HG02885 (cell line): ENCODE results near the gene EMP3.
A peak's percentile ranks its signal among the peaks of the same experiment; 100 is the strongest.
"Not testable (repeated sequence)": the region's sequence is repeated elsewhere in the genome, so short reads cannot be mapped to it uniquely, and the experiment has no call there.

ENCODE experiments used
- ATAC-seq: cut with Tn5 transposase; IDR thresholded peaks from one replicate; pipeline ENCODE4 v1.9.1; 2021; ENCODE audit warnings: mild to moderate bottlenecking; ENCODE audit not compliant: unreplicated experiment, poor library complexity

Gene EMP3, protein sequence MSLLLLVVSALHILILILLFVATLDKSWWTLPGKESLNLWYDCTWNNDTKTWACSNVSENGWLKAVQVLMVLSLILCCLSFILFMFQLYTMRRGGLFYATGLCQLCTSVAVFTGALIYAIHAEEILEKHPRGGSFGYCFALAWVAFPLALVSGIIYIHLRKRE

DNA sequence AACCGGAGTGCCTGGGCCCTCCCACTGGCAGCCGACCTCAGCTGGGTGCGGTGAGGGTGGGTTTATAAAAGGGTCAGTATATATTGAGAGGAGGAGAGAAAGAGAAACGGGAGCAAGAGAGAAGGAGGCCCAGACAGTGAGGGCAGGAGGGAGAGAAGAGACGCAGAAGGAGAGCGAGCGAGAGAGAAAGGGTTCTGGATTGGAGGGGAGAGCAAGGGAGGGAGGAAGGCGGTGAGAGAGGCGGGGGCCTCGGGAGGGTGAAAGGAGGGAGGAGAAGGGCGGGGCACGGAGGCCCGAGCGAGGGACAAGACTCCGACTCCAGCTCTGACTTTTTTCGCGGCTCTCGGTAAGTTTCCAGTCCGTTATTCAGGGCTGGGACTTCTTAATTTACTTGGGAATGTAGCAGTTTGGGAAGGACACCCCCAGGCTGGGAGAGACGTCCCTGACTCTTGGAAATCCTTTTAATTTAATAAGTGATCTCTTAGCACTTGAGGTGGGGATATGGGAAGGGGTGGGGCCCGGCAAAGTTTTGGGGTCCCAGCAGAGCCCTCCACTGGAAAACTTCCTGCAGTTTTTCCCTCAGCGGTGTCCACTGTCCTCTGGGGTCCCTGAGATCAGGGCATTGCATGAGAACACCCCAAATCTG is at the start of gene EMP3:
EMP3 (plus strand) TSS at position 288 of the 646 bp plus-strand sequence. CDS start 1,293 bp downstream, outside the sequence.
- ATAC-seq: peak; percentile 18

DNA sequence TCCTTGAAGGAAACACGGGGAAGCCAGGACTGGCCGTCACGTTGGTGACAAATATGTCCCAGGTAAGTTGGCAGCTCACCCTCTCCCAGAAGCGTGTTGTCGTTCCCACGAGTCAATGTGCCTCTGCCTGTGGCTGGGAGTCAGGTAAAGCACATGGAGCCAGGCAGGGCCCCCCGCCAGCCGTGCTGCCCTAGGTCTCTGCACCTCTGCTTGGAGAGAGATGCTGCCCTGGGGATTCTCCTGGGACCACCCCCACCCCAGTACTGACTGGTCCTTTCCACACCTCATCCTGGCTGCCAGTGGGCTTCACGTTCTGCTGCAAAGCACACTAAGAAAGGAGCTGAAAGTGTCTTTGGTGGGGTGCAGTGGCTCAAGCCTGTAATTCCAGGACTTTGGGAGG is 45.6 kb upstream of the EMP3 start:
- ATAC-seq: no peak

DNA sequence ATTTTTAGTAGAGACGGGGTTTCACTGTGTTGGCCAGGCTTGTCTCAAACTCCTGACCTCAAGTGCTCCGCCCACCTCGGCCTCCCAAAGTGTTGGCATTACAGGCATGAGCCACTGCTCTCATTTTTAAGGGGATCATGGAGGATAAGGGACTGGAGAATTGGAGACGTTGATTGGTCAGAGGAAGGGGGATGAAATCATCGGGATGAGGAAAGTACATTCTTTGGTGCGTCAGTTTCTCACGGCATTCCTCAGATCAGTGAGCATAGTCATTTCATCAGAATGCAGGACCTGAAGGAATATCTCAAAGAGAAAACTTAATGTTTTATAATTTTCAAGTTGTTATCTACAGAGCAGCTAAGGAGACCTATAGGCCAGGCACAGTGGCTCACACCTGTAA is 41.4 kb upstream of the EMP3 start:
- ATAC-seq: no peak

DNA sequence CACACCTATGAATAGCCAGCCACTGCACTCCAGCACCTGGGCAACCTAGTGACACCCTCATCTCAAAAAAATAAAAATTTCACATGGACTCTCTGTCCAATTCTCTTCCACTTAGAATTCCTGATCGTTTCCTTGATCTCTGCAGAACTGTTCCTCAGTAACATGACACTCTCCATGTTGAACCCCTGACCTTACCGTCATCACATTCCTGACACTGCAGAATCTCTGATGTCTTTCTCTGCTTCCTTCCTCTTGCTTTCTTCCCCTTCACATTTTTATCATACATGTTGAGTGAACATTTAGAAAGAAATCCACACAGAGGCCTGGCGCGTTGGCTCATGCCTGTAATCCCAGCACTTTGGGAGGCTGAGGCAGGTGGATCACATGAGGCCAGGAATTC is 40.5 kb upstream of the EMP3 start:
- no peak for ATAC-seq

DNA sequence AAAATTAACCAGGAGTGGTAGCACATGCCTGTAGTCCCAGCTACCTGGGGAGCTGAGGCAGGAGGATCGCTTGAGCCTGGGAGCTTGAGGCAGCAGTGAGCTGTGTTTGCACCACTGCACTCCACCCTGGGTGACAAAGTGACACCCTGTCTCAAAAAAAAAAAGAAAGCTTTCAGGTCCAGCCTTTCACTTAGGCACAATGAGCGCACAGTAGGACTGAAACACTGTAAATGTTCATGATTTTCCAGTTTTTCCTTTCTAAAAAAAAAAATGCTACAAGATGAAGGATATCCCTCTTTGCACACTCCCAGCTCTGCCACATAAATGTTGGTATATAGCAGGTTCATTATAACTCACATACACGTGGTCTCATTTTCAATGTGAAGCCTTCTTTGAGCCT is 37.6 kb upstream of the EMP3 start:
- ATAC-seq: no peak

DNA sequence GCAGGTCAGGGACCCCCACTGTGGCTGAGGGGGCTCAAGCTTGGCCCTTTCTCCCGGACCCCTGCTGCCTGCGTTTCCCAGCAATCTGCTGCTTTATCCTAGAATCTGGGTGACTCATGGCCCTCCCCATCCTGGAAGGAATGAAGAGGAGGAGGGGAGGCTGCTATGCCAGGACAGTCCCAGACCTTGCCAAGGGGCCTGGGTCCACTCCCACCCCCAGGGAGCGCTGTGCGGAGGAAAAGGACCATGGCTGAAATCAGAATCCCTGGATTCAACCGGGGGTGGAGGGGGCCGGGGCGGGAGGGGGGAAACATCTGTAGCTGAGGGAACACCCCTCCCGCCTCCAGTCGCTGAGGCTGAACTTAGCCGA is 35.0 kb upstream of the EMP3 start:
- no peak for ATAC-seq

DNA sequence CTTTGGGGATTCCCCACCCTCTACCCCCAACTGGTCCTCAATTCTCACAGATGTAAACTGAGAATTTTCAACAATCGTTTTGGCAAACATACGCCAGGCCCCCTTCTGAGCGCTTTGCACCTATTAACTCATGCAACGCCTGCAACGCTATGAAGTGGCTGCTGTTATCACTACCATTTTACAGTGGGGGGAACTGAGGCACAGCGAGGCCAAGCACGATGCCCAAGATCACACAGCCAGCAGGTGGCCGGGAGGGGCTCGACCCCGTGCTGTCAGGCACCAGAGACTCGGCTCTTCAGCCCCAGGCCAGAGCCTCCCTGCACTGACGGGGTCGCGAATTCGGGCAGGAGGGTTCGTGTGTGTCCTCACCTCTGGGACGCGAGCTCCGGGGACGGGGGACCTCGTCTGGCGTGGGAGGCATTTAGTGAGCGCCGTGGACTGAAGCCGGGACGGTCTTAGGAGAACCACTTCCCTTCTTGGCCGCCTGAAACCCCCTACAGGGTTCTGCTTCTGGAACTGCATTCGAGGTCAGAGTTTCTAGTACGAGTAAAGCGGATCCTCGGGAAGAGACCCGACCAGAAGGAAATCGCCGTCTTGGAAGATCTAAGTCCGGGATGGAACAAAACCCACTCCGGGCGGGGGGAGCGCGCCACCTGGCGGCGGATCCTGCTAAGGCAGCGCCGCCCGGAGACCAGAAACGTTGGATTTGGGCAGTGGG is 34.4 kb upstream of the EMP3 start:
- no peak for ATAC-seq

DNA sequence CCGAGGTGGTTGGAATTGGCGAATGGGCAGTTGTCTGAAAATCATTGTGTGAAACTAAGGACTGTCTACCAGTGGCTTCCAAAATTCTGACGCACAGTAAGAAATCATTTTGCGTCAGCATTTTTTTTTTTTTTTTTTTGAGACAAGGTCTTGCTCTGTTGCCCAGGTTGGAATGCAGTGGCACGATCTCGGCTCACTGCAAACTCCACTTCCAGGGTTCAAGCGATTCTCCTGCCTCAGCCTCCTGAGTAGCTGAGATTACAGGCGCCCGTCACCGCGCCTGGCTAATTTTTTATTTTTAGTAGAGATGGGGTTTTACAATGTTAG is 33.9 kb upstream of the EMP3 start:
- not testable (repeated sequence) for ATAC-seq

DNA sequence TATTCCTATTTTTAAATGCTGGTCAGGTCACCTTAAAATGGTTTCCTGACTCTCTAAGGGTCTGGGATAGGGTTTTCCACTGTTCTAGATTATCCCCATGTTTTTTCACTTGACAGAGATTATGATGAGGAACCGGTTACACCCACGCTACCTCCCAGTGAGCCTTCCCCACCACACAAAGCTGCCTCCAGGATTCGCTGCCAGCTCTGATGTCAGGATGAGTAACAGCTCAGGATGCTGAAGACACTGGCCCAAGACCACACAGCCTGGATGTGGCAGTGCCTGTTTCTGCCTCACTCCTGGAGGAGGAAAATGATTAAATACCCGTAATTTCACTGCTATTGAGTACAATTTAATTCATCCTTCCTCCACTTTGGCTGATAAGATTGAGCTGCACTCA is 32.6 kb upstream of the EMP3 start:
- ATAC-seq: no peak

DNA sequence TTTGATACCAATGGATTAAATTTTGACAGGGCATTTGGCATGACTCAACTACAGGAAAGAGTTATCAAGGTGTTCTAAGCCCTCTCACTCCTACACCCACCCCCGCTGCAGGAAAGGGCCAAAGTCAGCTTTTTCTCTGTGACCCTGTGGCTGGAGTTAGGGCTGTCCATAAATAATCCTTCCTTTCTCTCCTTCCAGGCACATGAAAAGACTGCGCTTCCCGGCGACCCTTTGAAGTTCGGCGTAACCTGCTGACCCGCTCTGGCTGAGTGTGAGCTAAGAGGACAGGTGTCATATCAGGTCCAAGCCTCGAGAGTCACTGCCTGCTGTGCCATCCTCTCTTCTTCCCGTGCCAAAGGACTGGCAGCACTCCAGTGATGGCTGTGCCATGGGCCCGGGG is 29.9 kb upstream of the EMP3 start:
- ATAC-seq: no peak

DNA sequence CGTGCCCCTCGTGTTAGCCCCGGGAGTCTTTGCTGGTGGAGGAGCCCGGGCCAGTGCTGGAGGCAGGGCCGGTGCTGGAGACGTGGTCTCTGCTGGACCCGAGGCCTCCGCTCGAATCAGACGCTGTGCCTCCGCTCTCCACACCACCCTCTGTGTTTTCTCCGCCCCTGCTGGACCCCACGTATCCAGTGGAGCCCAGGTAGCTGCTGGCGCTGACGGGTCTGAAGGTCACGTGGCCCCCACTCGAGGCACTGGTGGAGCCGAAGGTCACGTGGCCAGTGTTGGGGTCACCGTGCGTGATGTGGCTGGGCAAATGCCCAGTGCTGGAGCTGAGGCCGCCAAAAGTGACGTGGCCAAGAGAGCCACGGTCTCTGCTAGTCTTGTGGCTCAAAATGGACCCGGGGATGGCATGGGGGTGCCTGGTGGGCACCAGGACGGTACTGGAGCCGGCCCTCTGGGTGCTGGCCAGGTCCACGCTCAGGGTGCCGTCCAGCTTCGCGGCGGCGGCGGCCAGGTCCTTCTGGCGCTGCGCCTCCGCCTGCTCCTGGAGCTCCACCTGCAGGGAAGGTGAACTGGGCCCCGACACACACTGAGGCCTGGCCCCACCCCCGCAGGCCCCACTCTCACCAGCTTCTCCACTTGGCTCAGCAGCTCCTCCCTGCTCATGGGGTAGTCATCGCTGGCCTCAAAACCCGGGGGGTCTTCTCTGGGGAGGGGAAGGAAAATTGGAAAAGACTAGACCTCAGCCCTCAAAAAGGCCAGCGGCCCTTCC is 28.2 kb upstream of the EMP3 start:
- ATAC-seq: no peak

DNA sequence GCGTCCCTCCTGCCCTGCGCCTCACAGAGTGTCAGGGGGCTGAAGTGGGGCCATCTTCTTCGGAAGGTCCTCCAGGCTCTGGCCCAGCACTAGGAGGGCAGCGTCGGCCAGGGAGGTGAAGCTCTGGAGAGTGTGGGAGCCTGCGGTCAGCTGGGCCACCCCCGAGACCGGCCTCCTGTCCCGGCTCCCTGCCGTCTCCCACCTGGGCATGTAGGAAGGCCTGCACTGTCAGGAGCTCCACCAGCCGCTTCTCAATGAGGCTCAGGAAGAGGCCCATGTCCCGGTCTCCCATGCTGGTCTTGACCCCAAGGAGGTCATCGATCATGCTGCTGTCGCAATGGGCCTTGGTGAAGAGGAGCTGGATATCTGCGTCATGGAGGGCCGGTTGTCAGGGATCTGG is 27.4 kb upstream of the EMP3 start:
- ATAC-seq: no peak

DNA sequence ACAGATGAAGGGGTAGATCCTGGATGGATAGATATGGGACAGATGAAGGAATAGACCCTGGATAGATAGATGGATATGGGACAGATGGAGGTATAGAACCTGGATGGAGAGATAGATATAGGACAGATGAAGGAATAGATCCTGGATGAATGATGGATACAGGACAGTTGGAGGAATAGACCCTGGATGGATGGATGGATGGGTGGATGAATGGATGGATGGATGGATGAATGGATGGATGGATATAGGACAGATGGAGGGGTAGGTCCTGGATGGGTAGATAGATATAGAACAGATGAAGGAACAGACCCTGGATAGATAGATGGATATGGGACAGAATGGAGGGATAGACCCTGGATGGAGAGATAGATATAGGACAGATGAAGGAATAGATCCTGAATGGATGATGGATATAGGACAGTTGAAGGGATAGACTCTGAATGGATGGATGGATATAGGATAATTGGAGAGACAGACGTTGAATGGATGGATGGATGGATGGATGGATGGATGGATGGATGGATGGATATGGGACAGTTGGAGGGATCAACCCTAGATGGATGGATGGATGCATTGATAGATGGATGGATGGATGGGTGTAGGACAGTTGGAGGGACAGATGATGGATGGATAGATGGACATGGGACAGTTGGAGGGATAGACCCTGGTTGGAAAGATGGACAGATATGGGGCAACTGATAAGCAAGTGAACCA is 23.3 kb upstream of the EMP3 start:
- ATAC-seq: no peak

DNA sequence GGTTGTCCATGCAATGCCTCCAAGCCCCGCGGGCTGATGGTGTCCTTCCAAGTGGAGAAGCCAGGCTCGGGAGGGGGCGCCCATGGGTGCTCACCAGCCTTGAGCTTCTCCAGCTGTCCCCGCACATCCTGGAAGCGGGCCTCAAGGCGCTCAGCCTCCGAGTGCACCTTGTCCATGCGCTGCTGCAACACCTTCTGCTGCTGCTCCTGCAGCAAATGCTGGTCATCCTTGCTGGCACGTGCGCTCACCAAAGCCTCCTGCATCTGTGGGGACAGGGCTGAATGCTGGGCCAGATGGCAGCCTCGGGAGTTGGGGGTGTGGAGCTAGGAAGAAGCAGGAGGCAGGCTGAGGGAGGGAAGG is 22.8 kb upstream of the EMP3 start:
- no peak for ATAC-seq

DNA sequence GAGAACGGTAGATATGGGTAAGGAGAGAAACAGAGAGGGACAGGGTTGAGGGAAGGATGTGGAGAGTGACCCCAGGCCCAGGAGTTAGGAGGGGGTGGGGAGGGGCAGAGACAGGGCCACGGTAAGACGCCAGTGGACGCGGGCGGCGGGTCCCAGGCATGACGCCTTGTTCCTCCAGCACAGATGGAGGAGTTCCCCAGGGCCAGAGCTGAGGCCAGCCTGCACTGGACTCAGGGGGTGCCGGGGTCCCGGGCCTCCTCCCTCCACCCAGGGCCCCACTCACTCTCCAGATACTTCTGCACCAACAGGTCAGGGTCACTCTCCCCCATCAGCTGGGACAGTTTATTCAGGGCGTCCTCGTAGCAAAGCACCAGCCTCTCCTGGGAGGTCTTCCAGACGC is 22.0 kb upstream of the EMP3 start:
- ATAC-seq: no peak

DNA sequence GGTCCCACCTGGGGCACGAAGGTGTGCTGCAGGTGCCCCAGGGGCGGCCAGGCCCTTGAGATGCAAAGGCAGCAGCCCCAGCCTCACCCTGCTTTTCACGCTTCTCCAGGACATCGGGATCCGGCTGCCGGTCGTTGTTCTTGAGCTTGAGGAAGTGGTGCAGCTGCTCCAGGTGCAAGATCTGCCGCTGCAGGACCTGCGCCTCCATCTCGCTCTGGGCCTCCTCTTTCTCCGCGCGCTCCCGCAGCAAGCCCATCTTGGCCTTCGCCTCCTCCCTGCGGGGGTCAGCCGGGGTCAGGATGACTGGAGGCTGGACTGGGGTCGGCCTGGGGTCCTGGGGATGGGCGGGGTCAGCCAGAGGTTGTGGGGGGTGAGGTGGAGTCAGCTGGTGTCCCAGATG is 21.5 kb upstream of the EMP3 start:
- no peak for ATAC-seq

DNA sequence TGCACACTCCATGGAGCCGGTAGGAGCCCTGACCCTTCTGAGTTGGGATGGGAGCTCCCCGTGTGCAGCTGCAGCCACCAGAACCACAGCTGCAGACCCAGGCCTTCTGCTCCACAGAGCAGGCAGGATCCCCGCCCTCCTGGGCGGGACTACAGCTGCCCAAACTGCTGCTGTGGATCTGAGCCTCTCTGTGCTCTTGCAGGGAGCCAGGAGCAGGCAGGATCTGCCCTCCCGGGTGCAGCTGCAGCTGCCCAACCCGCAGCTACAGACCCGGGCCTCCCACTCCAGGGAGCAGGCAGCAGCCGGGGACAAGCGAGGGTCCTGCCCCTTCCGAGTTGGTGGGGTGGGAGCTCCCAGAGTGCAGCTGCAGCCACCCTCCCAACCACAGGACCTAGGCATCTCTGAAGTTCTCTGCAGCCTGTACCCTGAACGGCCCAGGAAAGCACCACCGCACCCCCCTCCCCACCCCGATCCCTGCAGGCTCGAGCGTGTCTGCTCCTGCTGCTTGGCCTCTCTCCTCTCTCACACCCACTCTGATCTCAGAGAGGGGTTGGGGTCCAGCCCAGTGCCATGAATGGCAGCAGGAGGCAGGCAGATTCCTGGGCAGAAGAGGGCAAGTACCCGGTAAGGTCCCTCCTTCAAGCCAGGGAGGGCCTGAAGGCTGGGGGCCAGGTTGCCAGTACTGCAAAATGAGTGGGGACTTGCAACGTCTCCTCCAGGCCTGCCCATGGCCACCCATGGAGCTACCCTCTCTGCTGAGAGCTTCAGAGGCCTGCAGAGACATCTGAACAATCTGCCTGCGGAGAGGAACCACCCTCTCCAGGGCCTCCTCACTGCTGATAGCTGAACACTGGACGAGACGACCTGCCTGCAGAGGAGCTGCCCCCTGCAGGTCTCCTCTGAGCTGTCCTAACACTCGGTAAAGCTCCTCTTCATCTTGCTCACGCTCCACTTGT is 16.4 kb upstream of the EMP3 start:
- ATAC-seq: no peak

DNA sequence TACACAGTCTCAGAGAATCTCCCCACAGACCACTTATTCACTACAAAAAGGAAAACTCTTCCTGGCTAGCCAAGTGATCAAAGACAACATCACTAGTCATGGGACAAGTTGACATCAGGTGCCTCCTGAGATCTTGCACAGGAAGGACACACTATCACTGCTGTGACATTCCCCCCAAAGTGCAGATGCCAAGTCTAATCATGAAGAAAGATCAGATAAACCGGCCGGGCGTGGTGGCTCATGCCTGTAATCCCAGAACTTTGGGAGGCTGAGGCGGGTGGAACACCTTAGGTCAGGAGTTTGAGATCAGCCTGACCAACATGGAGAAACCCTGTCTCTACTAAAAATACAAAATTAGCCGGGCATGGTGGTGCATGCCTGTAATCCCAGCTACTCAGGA is 15.6 kb upstream of the EMP3 start:
- not testable (repeated sequence) for ATAC-seq

DNA sequence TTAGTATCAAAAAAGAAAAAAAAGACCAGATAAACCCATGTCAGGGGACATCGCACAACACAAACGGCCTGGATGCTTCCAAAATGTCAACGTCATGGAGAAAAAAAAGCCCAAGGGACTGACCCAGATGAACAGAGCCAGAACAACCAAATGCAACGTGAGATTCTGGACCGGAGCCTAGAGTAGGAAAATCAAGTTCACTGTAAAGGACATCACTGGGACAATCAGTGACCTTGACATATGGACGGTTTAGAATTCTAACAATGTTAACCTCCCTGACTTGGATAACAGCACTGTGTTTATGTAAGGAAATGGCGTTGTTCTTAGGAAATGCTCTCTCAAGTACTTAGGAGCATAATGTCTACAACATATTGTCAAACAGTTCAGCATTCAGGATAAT is 15.1 kb upstream of the EMP3 start:
- no peak for ATAC-seq

DNA sequence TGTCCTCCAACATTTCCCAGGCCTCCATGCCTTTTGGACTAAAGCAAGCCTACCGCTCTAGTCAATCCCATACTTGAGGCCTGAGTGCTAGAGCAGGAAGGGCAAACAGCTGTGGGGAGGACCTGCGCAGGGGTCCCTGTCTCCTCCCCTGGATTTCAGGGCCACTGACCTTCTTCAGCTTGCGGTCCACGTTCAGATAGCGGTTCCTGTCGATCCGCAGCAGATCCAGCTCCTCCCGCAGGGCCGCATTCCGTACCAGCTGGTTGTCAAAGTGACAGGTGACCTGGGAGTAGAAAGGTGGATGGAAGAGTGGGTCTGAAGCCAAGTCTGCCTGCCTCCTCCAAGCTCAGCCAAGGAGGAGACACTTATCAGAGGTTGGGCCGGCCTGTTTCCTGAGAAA is 14.0 kb upstream of the EMP3 start:
- ATAC-seq: no peak
